ENCODE results near the gene TRAF7. TPM values are rescaled to one million over a fixed set of nuclear protein-coding genes. Genes with fewer than 3 reads are reported as not detected.

The TRAF7 gene
- total RNA-seq, 1 experiment from 2014 or later: 97.7 TPM

GRCh38 chr16:2216330-2216729 is 60.7 kb downstream of the TRAF7 start:
- no peak for DNase-seq (ENCODE audit: low spot score)

GRCh38 chr16:2223221-2223941 is 67.8 kb downstream of the TRAF7 start, which contains the start of gene E4F1:
TSS of gene E4F1 (plus strand) at chr16:2223591. CDS start at chr16:2223614, 23 bp downstream.
- DNase-seq (ENCODE audit: low spot score): peak; percentile 98

GRCh38 chr16:2223942-2224486 is 68.4 kb downstream of the TRAF7 start:
- DNase-seq (ENCODE audit: low spot score): peak; percentile 44

- DNase-seq (ENCODE audit: low spot score): no peak
Observed at GRCh38 chr16:2226245-2226793, 70.7 kb downstream of the TRAF7 start.

- DNase-seq (ENCODE audit: low spot score): no peak
Observed at GRCh38 chr16:2226918-2227317, 71.3 kb downstream of the TRAF7 start.

Other genes starting within 250 kb of the TRAF7 start
- not detected in 2 replicates for gene HS3ST6, start 237.4 kb upstream of the TRAF7 start, total RNA-seq (2014; rRNA removed; shearing (Covaris generic))
- gene MSRB1, start 212.6 kb upstream of the TRAF7 start, total RNA-seq (2014; rRNA removed; shearing (Covaris generic)): 15.6 and 22.5 TPM in 2 replicates
- 0.67 TPM in 1 of 2 replicates, not detected in the other for gene RPL3L, start 201.1 kb upstream of the TRAF7 start, total RNA-seq (2014; rRNA removed; shearing (Covaris generic))
- 367 and 415 TPM in 2 replicates for gene NDUFB10, start 196.2 kb upstream of the TRAF7 start, total RNA-seq (2014; rRNA removed; shearing (Covaris generic))
- gene RPS2, start 191.0 kb upstream of the TRAF7 start, total RNA-seq (2014; rRNA removed; shearing (Covaris generic)): 1,909 and 2,123 TPM in 2 replicates
- gene RNF151, start 188.9 kb upstream of the TRAF7 start, total RNA-seq (2014; rRNA removed; shearing (Covaris generic)): 0.17 TPM in 1 of 2 replicates, not detected in the other
- gene TBL3, start 183.7 kb upstream of the TRAF7 start, total RNA-seq (2014; rRNA removed; shearing (Covaris generic)): 73.6 and 82.8 TPM in 2 replicates
- 0.19 TPM in 1 of 2 replicates, not detected in the other for gene NOXO1, start 174.3 kb upstream of the TRAF7 start, total RNA-seq (2014; rRNA removed; shearing (Covaris generic))
- gene GFER, start 171.6 kb upstream of the TRAF7 start, total RNA-seq (2014; rRNA removed; shearing (Covaris generic)): 24.1 and 36.1 TPM in 2 replicates
- gene SYNGR3, start 165.8 kb upstream of the TRAF7 start, total RNA-seq (2014; rRNA removed; shearing (Covaris generic)): 21.8 and 29.3 TPM in 2 replicates
- gene ZNF598, start 146.0 kb upstream of the TRAF7 start, total RNA-seq (2014; rRNA removed; shearing (Covaris generic)): 23.5 and 26.9 TPM in 2 replicates
- gene NPW, start 136.0 kb upstream of the TRAF7 start, total RNA-seq (2014; rRNA removed; shearing (Covaris generic)): 0.14 TPM in 1 of 2 replicates, not detected in the other
- gene NHERF2, start 128.9 kb upstream of the TRAF7 start, total RNA-seq (2014; rRNA removed; shearing (Covaris generic)): 124 and 154 TPM in 2 replicates
- 67.8 and 77.4 TPM in 2 replicates for gene NTHL1, start 107.9 kb upstream of the TRAF7 start, total RNA-seq (2014; rRNA removed; shearing (Covaris generic))
- gene TSC2, start 107.8 kb upstream of the TRAF7 start, total RNA-seq (2014; rRNA removed; shearing (Covaris generic)): 46.3 and 47.7 TPM in 2 replicates
- 46.4 and 71.1 TPM in 2 replicates for gene PKD1, start 19.9 kb upstream of the TRAF7 start, total RNA-seq (2014; rRNA removed; shearing (Covaris generic))
- gene RAB26, start 7.2 kb upstream of the TRAF7 start, total RNA-seq (2014; rRNA removed; shearing (Covaris generic)): not detected in 2 replicates
- 0.46 and 1.5 TPM in 2 replicates for gene CASKIN1, start 40.8 kb downstream of the TRAF7 start, total RNA-seq (2014; rRNA removed; shearing (Covaris generic))
- 43.2 and 64.5 TPM in 2 replicates for gene MLST8, start 49.7 kb downstream of the TRAF7 start, total RNA-seq (2014; rRNA removed; shearing (Covaris generic))
- gene BRICD5, start 55.1 kb downstream of the TRAF7 start, total RNA-seq (2014; rRNA removed; shearing (Covaris generic)): 7.0 and 7.5 TPM in 2 replicates
- gene PGP, start 59.1 kb downstream of the TRAF7 start, total RNA-seq (2014; rRNA removed; shearing (Covaris generic)): 35.4 and 43.4 TPM in 2 replicates
- 27.0 and 29.9 TPM in 2 replicates for gene E4F1, start 67.8 kb downstream of the TRAF7 start, total RNA-seq (2014; rRNA removed; shearing (Covaris generic))
- 2.5 and 3.8 TPM in 2 replicates for gene DNASE1L2, start 80.7 kb downstream of the TRAF7 start, total RNA-seq (2014; rRNA removed; shearing (Covaris generic))
- gene ECI1, start 95.8 kb downstream of the TRAF7 start, total RNA-seq (2014; rRNA removed; shearing (Covaris generic)): 50.6 and 73.8 TPM in 2 replicates
- gene RNPS1, start 112.3 kb downstream of the TRAF7 start, total RNA-seq (2014; rRNA removed; shearing (Covaris generic)): 226 and 239 TPM in 2 replicates
- gene ABCA3, start 184.9 kb downstream of the TRAF7 start, total RNA-seq (2014; rRNA removed; shearing (Covaris generic)): 17.3 and 19.5 TPM in 2 replicates

Measured in A172 (cell line).